ENCODE results near the gene SLC45A2.
"Not testable (repeated sequence)": the region's sequence is repeated elsewhere in the genome, so short reads cannot be mapped to it uniquely, and the experiment has no call there.

Gene SLC45A2

GRCh38 chr5:33964132-33964700 lies 20.3 kb downstream of the SLC45A2 start:
- peak; percentile 7 for DNase-seq

GRCh38 chr5:33958176-33958575 lies 26.3 kb downstream of the SLC45A2 start:
- no peak for DNase-seq

GRCh38 chr5:33957577-33958150 lies 26.8 kb downstream of the SLC45A2 start:
- DNase-seq, result no peak

- DNase-seq, result not testable (repeated sequence)
Observed at GRCh38 chr5:33952175-33952574, 32.3 kb downstream of the SLC45A2 start.

GRCh38 chr5:33944543-33945132 lies 39.9 kb downstream of the SLC45A2 start:
- DNase-seq, result no peak

GRCh38 chr5:33941090-33941489 lies 43.4 kb downstream of the SLC45A2 start:
- no peak for DNase-seq

GRCh38 chr5:33939556-33940262 lies 44.8 kb downstream of the SLC45A2 start:
- no peak for DNase-seq

- no peak for DNase-seq
Observed at GRCh38 chr5:33938881-33939280, 45.6 kb downstream of the SLC45A2 start.

GRCh38 chr5:33938507-33938796 lies 46.0 kb downstream of the SLC45A2 start:
- DNase-seq, result no peak

- no peak for DNase-seq
Observed at GRCh38 chr5:33937707-33938506, 46.6 kb downstream of the SLC45A2 start.

- no peak for DNase-seq
Observed at GRCh38 chr5:33937017-33937706, 47.3 kb downstream of the SLC45A2 start.

GRCh38 chr5:33936381-33937016 lies 48.0 kb downstream of the SLC45A2 start, which contains the start of gene RXFP3:
RXFP3 (plus strand) TSS chr5:33936386; CDS start chr5:33936741, 355 bp downstream.
- DNase-seq, result no peak

- DNase-seq, result peak; percentile 44
Observed at GRCh38 chr5:33936004-33936380, 48.5 kb downstream of the SLC45A2 start.

GRCh38 chr5:33934176-33934575 lies 50.3 kb downstream of the SLC45A2 start:
- DNase-seq, result no peak

- no peak for DNase-seq
Observed at GRCh38 chr5:33933723-33934169, 50.7 kb downstream of the SLC45A2 start.

- no peak for DNase-seq
Observed at GRCh38 chr5:33931136-33931535, 53.4 kb downstream of the SLC45A2 start.

- no peak for DNase-seq
Observed at GRCh38 chr5:33929925-33930690, 54.4 kb downstream of the SLC45A2 start.

GRCh38 chr5:33928283-33928682 lies 56.2 kb downstream of the SLC45A2 start:
- no peak for DNase-seq

- DNase-seq, result no peak
Observed at GRCh38 chr5:33927685-33928084, 56.8 kb downstream of the SLC45A2 start.

GRCh38 chr5:33925278-33925677 lies 59.2 kb downstream of the SLC45A2 start:
- no peak for DNase-seq

GRCh38 chr5:33921002-33921401 lies 63.5 kb downstream of the SLC45A2 start:
- no peak for DNase-seq

Data from activated CD4-positive, alpha-beta T cell treated with anti-CD3 and anti-CD28 coated beads, Interleukin-10, Interleukin-2, amounts not matched to agents 100 ng/mL and 50 ng/mL, durations not matched to agents 16 hours and 8 hours (primary cell).